Prostate gland (tissue), 2 donors: ENCODE data around the gene ADAMTS14. TPM values are rescaled to one million over a fixed set of nuclear protein-coding genes. Genes with fewer than 3 reads are reported as not detected.

Source experiments
- DNase-seq: peaks from one replicate; pipeline ENCODE4 v3.0.0-alpha.2; 2019; ENCODE audit warnings: low spot score
- H3K27ac ChIP-seq, 2 donors: fragments of 200-600 bp; sonication (generic); 2 replicates each; pipeline ENCODE4 v1.5.1; 2017 to 2019
- H3K27me3 ChIP-seq: fragments of 200-600 bp; sonication (generic); replicated peaks from 2 replicates; pipeline ENCODE4 v1.5.1; 2019; ENCODE audit not compliant: insufficient read depth
- H3K36me3 ChIP-seq, 2 donors: fragments of 200-600 bp; sonication (generic); 1 replicate in 1 of 2; 2 replicates in 1 of 2; pipeline versions ENCODE4 v1.5.1 to v1.8.1; 2017 to 2019
- H3K4me1 ChIP-seq: fragments of 200-600 bp; sonication (generic); replicated peaks from 2 replicates; pipeline ENCODE4 v1.5.1; 2019
- H3K4me3 ChIP-seq, 2 donors: fragments of 200-600 bp; sonication (generic); 2 replicates each; pipeline ENCODE4 v1.5.1; 2017 to 2019
- H3K9me3 ChIP-seq: fragments of 200-600 bp; sonication (generic); 2 replicates; pipeline ENCODE4 v1.5.1; 2017
- POLR2A ChIP-seq: fragments of 450-650 bp; IDR thresholded peaks from one replicate; pipeline ENCODE4 v1.6.1; 2016; ENCODE audit warnings: antibody characterized with exemption, mild to moderate bottlenecking
- POLR2AphosphoS5 ChIP-seq: sonication (generic); formaldehyde crosslinking; IDR thresholded peaks from one replicate; pipeline ENCODE4 v1.6.1; 2017; ENCODE audit warnings: antibody characterized with exemption
- WGBS: methylation state at CpG from one replicate; pipeline ENCODE4 v1.1.5; 2018; 5-methylcytosine and 5-hydroxymethylcytosine counted together
- intact Hi-C: fragments of 100-400 bp; cut with DNase I; formaldehyde crosslinking; loops from one replicate; pipeline ENCODE4 v1.14.2; 2022
- total RNA-seq, 2 donors: library from RNA; depleted of rRNA; stranded (reverse); fragments of >200 nt; gene quantifications; one replicate each; pipeline ENCODE4 v1.1.0, GENCODE V29; 2016
- TF ChIP-seq, protein P1 (sequence below), 4 experiments: fragments of 200-600 bp in 2 of 4; fragments of 450-650 bp in 2 of 4; sonication (generic) in 2 of 4; IDR thresholded peaks; 1 replicate in 3 of 4; 2 replicates in 1 of 4; pipeline ENCODE4 v1.5.1; 2016 to 2019; ENCODE audit warnings: antibody characterized with exemption in 4 of 4, mild to moderate bottlenecking in 2 of 4, moderate library complexity in 2 of 4

ADAMTS14 gene
- total RNA-seq, 2 donors from 2014 or later: 0.28 TPM; not detected in 1

GRCh38 chr10:70702190-70702763, 30.0 kb downstream of the ADAMTS14 start:
- Histone ChIP-seq H3K4me3 (no peak overlapping the region), H3K27me3 (no peaks in the 10 kb centered on the region), H3K27ac (no peak overlapping the region), H3K36me3 (no peaks in the 10 kb centered on the region), H3K4me1 (no peaks in the 10 kb centered on the region), H3K9me3 (no peaks in the 10 kb centered on the region)
- intact Hi-C loops: no loop called here
- TF ChIP-seq POLR2A (no peak), POLR2AphosphoS5 (no peak)
- TF ChIP-seq, protein P1, sequence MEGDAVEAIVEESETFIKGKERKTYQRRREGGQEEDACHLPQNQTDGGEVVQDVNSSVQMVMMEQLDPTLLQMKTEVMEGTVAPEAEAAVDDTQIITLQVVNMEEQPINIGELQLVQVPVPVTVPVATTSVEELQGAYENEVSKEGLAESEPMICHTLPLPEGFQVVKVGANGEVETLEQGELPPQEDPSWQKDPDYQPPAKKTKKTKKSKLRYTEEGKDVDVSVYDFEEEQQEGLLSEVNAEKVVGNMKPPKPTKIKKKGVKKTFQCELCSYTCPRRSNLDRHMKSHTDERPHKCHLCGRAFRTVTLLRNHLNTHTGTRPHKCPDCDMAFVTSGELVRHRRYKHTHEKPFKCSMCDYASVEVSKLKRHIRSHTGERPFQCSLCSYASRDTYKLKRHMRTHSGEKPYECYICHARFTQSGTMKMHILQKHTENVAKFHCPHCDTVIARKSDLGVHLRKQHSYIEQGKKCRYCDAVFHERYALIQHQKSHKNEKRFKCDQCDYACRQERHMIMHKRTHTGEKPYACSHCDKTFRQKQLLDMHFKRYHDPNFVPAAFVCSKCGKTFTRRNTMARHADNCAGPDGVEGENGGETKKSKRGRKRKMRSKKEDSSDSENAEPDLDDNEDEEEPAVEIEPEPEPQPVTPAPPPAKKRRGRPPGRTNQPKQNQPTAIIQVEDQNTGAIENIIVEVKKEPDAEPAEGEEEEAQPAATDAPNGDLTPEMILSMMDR (IDR thresholded peaks at IDR 0.05): no peak
- WGBS: 82% methylated on average over 15 of the region's 15 CpGs
- no peak for DNase-seq

- no peaks in the 10 kb centered on the region for H3K36me3 ChIP-seq
- no peak overlapping the region for H3K4me3 ChIP-seq
- no peaks in the 10 kb centered on the region for H3K4me1 ChIP-seq
- no peak overlapping the region for H3K27ac ChIP-seq
- no peak for DNase-seq
- no peaks in the 10 kb centered on the region for H3K27me3 ChIP-seq
- intact Hi-C loops: no loop called here
- TF ChIP-seq POLR2A (no peak), POLR2AphosphoS5 (no peak)
- TF ChIP-seq, protein P1 (IDR thresholded peaks at IDR 0.05): no peak
- H3K9me3 ChIP-seq: no peaks in the 10 kb centered on the region
- WGBS: 91% methylated on average over 5 of the region's 5 CpGs
Observed at GRCh38 chr10:70704211-70704610, 31.9 kb downstream of the ADAMTS14 start.

- no peaks in the 10 kb centered on the region for H3K9me3 ChIP-seq
- 84% methylated on average over 18 of the region's 18 CpGs for WGBS
- H3K27me3 ChIP-seq: no peaks in the 10 kb centered on the region
- no peaks in the 10 kb centered on the region for H3K4me1 ChIP-seq
- intact Hi-C loops: no loop called here
- no peak overlapping the region for H3K4me3 ChIP-seq
- TF ChIP-seq POLR2AphosphoS5 (no peak), POLR2A (no peak)
- TF ChIP-seq, protein P1 (IDR thresholded peaks at IDR 0.05): no peak
- H3K27ac ChIP-seq: no peak overlapping the region
- no peaks in the 10 kb centered on the region for H3K36me3 ChIP-seq
- no peak for DNase-seq
Observed at GRCh38 chr10:70705121-70705861, 33.0 kb downstream of the ADAMTS14 start.

DNA sequence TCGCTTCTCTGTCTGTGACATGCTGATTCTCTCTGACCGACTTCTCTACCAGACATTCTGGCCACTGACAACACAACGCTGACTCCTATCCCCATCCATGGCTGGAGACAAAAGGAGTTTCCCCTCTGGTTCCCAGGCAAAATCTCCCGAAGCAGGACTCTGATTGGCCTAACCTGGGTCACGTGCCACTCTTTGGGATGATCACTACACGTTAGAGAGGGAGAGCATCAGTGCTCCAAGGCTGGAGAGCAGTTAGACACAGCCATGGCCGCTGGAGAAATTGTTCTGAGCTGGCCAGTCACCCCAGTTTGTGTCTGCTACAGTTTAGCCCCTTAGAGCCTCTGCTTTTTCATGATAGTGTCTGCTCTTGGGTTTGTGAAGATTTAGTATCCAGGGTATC, 38.9 kb downstream of the ADAMTS14 start:
- no peak for DNase-seq
- no peak for TF ChIP-seq POLR2AphosphoS5
- TF ChIP-seq, protein P1 (IDR thresholded peaks at IDR 0.05): no peak
- no peak for TF ChIP-seq POLR2A
- Histone ChIP-seq H3K9me3 (no peaks in the 10 kb centered on the region), H3K4me1 (no peaks in the 10 kb centered on the region), H3K27ac (no peak overlapping the region), H3K36me3 (no peaks in the 10 kb centered on the region), H3K4me3 (no peak overlapping the region), H3K27me3 (no peaks in the 10 kb centered on the region)
- intact Hi-C loops: no loop called here
- 91% methylated on average over 7 of the region's 7 CpGs for WGBS

DNA sequence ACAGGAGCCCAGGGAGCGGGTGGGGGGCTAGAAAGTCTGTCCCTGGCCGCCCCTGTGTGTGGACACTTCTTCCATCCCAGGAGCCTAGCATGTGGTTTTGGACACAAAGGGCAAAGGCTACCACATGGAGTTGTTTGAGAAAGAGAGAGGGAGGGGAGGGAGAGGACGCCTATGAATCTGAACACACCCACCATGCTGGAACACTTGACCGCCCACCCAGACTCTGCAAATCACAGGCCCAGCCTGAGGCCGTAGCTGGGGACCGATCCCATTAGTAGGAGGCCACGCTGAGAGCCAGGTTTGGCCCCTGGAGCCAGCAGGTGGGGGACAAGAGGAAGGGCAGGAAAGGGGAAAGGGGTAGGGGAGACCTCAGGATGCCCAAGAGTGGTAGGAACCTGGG, 39.6 kb downstream of the ADAMTS14 start:
- Histone ChIP-seq H3K4me1 (no peaks in the 10 kb centered on the region), H3K9me3 (no peaks in the 10 kb centered on the region), H3K4me3 (no peak overlapping the region), H3K27me3 (no peaks in the 10 kb centered on the region), H3K36me3 (no peaks in the 10 kb centered on the region), H3K27ac (no peak overlapping the region)
- intact Hi-C loops: no loop called here
- DNase-seq: no peak
- TF ChIP-seq, protein P1 (IDR thresholded peaks at IDR 0.05): no peak
- TF ChIP-seq POLR2A (no peak), POLR2AphosphoS5 (no peak)
- 81% methylated on average over 7 of the region's 7 CpGs for WGBS
